Measurements from ENCODE around the gene RPL18A.

The RPL18A gene

GRCh38 chr19:17873786-17874757 is 14.4 kb downstream of the RPL18A start:
- H3K9me3 ChIP-seq (replicated peaks in 1 of 2; ENCODE audit: control insufficient read depth in 2 of 2, insufficient read depth in 1 of 2, low read depth in 1 of 2, low read length in 2 of 2), result no peaks in the 10 kb centered on the region

GRCh38 chr19:17874758-17875135 is 15.0 kb downstream of the RPL18A start:
- peak overlapping the region; percentile 79 for H2AK5ac ChIP-seq (ENCODE audit: low read depth, low read length)
- H3K79me1 ChIP-seq (ENCODE audit: low read depth, low read length), result peaks cover 1% of the 10 kb centered on the region
- no peak overlapping the region for H3K14ac ChIP-seq (ENCODE audit: low read length)
- no peak overlapping the region for H2BK15ac ChIP-seq (ENCODE audit: low read length)
- H3K23ac ChIP-seq (ENCODE audit: low read depth, low read length, poor library complexity), result peak overlapping the region; percentile 73
- H2BK12ac ChIP-seq (ENCODE audit: low read length), result no peak overlapping the region
- H3K36me3 ChIP-seq (replicated peaks in 1 of 2; ENCODE audit: control insufficient read depth in 2 of 2, insufficient read depth in 2 of 2, low read length in 2 of 2), result no peaks in the 10 kb centered on the region
- no peak overlapping the region for H4K8ac ChIP-seq (ENCODE audit: low read depth, low read length)
- H3K27me3 ChIP-seq (ENCODE audit: control insufficient read depth in 3 of 3, insufficient read depth in 3 of 3, low read depth in 1 of 3, low read length in 3 of 3), result peaks cover 2 to 44% (median 26%) of the 10 kb centered on the region in 3 experiments
- H3K27ac ChIP-seq (replicated peaks; ENCODE audit: low read length), result no peak overlapping the region
- no CpG with 5 or more reads among the region's 9 CpGs for WGBS, 2 donors (ENCODE audit: extremely low coverage in 2 of 2, insufficient read length in 2 of 2, insufficient replicate concordance in 1 of 2)
- peak overlapping the region in 1 of 2 donors; percentile 66 for H3K4me3 ChIP-seq (ENCODE audit: low read length in 2 of 2)
- H3K4me1 ChIP-seq (ENCODE audit: control insufficient read depth in 2 of 2, insufficient read depth in 1 of 2, low read depth in 1 of 2, low read length in 2 of 2), result peaks cover 0 to 6% of the 10 kb centered on the region in 2 donors
- H2BK5ac ChIP-seq (ENCODE audit: low read length), result no peak overlapping the region
- no peak for DNase-seq (ENCODE audit: low spot score)
- H4K91ac ChIP-seq (ENCODE audit: low read depth, low read length, poor library complexity), result no peak overlapping the region
- no peak overlapping the region for H2BK120ac ChIP-seq (ENCODE audit: low read depth, low read length)
- H3K18ac ChIP-seq (ENCODE audit: low read length), result peak overlapping the region; percentile 89
- H3K9me3 ChIP-seq (replicated peaks in 1 of 2; ENCODE audit: control insufficient read depth in 2 of 2, insufficient read depth in 1 of 2, low read depth in 1 of 2, low read length in 2 of 2), result no peaks in the 10 kb centered on the region
- H2AFZ ChIP-seq (ENCODE audit: low read length), result no peak overlapping the region
- H3K4ac ChIP-seq (ENCODE audit: low read length), result no peak overlapping the region
- no peak overlapping the region for H3K9ac ChIP-seq (ENCODE audit: low read depth, low read length, poor library complexity)
- peak overlapping the region; percentile 11 for H3K4me2 ChIP-seq (ENCODE audit: insufficient read depth, low read length, poor library complexity, severe bottlenecking)

More at GRCh38 chr19:17873786-17874757, 14.4 kb downstream of the RPL18A start:
- Histone ChIP-seq H2BK5ac (ENCODE audit: low read length) (no peak overlapping the region), H2AFZ (ENCODE audit: low read length) (peak overlapping the region; percentile 82), H4K91ac (ENCODE audit: low read depth, low read length, poor library complexity) (no peak overlapping the region), H3K9ac (ENCODE audit: low read depth, low read length, poor library complexity) (peak overlapping the region; percentile 91), H3K36me3 (replicated peaks in 1 of 2; ENCODE audit: control insufficient read depth in 2 of 2, insufficient read depth in 2 of 2, low read length in 2 of 2) (no peaks in the 10 kb centered on the region), H3K27ac (replicated peaks; ENCODE audit: low read length) (no peak overlapping the region), H3K79me1 (ENCODE audit: low read depth, low read length) (peaks cover 1% of the 10 kb centered on the region), H2BK12ac (ENCODE audit: low read length) (peak overlapping the region; percentile 90), H3K14ac (ENCODE audit: low read length) (peak overlapping the region; percentile 56), H3K27me3 (ENCODE audit: control insufficient read depth in 3 of 3, insufficient read depth in 3 of 3, low read depth in 1 of 3, low read length in 3 of 3) (peaks cover 2 to 46% (median 28%) of the 10 kb centered on the region in 3 experiments), H2AK5ac (ENCODE audit: low read depth, low read length) (peak overlapping the region; percentile 79), H3K4me3 (ENCODE audit: low read length in 2 of 2) (peak overlapping the region; percentile 12 to 74), H2BK15ac (ENCODE audit: low read length) (peak overlapping the region; percentile 99), H3K23ac (ENCODE audit: low read depth, low read length, poor library complexity) (peak overlapping the region; percentile 91), H3K18ac (ENCODE audit: low read length) (peak overlapping the region; percentile 94), H4K8ac (ENCODE audit: low read depth, low read length) (peak overlapping the region; percentile 17), H3K4me1 (ENCODE audit: control insufficient read depth in 2 of 2, insufficient read depth in 1 of 2, low read depth in 1 of 2, low read length in 2 of 2) (peaks cover 0 to 6% of the 10 kb centered on the region in 2 donors), H3K4me2 (ENCODE audit: insufficient read depth, low read length, poor library complexity, severe bottlenecking) (peak overlapping the region; percentile 80), H3K4ac (ENCODE audit: low read length) (no peak overlapping the region), H2BK120ac (ENCODE audit: low read depth, low read length) (no peak overlapping the region)
- WGBS, 2 donors (ENCODE audit: extremely low coverage in 2 of 2, insufficient read length in 2 of 2, insufficient replicate concordance in 1 of 2), result no CpG with 5 or more reads among the region's 63 CpGs
- peak; percentile 72 for DNase-seq (ENCODE audit: low spot score)

GRCh38 chr19:17877696-17878095 is 18.0 kb downstream of the RPL18A start:
- Histone ChIP-seq H3K4me3 (ENCODE audit: low read length in 2 of 2) (peak overlapping the region in 1 of 2 donors; percentile 30), H4K8ac (ENCODE audit: low read depth, low read length) (no peak overlapping the region), H3K9me3 (replicated peaks in 1 of 2; ENCODE audit: control insufficient read depth in 2 of 2, insufficient read depth in 1 of 2, low read depth in 1 of 2, low read length in 2 of 2) (no peaks in the 10 kb centered on the region), H3K18ac (ENCODE audit: low read length) (no peak overlapping the region), H2AK5ac (ENCODE audit: low read depth, low read length) (no peak overlapping the region), H3K27me3 (ENCODE audit: control insufficient read depth in 3 of 3, insufficient read depth in 3 of 3, low read depth in 1 of 3, low read length in 3 of 3) (peaks cover 2 to 18% (median 8%) of the 10 kb centered on the region in 3 experiments), H3K9ac (ENCODE audit: low read depth, low read length, poor library complexity) (no peak overlapping the region), H2BK12ac (ENCODE audit: low read length) (no peak overlapping the region), H2BK5ac (ENCODE audit: low read length) (no peak overlapping the region), H3K14ac (ENCODE audit: low read length) (peak overlapping the region; percentile 25), H4K91ac (ENCODE audit: low read depth, low read length, poor library complexity) (no peak overlapping the region), H2BK120ac (ENCODE audit: low read depth, low read length) (no peak overlapping the region), H3K36me3 (replicated peaks in 1 of 2; ENCODE audit: control insufficient read depth in 2 of 2, insufficient read depth in 2 of 2, low read length in 2 of 2) (no peaks in the 10 kb centered on the region), H3K4me1 (ENCODE audit: control insufficient read depth in 2 of 2, insufficient read depth in 1 of 2, low read depth in 1 of 2, low read length in 2 of 2) (peaks cover 0 to 6% of the 10 kb centered on the region in 2 donors), H3K4me2 (ENCODE audit: insufficient read depth, low read length, poor library complexity, severe bottlenecking) (peak overlapping the region; percentile 2), H2BK15ac (ENCODE audit: low read length) (no peak overlapping the region), H3K4ac (ENCODE audit: low read length) (no peak overlapping the region), H3K79me1 (ENCODE audit: low read depth, low read length) (no peaks in the 10 kb centered on the region), H3K27ac (replicated peaks; ENCODE audit: low read length) (no peak overlapping the region), H2AFZ (ENCODE audit: low read length) (no peak overlapping the region), H3K23ac (ENCODE audit: low read depth, low read length, poor library complexity) (no peak overlapping the region)
- no peak for DNase-seq (ENCODE audit: low spot score)
- WGBS, 2 donors (ENCODE audit: extremely low coverage in 2 of 2, insufficient read length in 2 of 2, insufficient replicate concordance in 1 of 2), result no CpG with 5 or more reads among the region's 16 CpGs

GRCh38 chr19:17879466-17879865 is 19.8 kb downstream of the RPL18A start:
- H3K23ac ChIP-seq (ENCODE audit: low read depth, low read length, poor library complexity), result no peak overlapping the region
- H2BK120ac ChIP-seq (ENCODE audit: low read depth, low read length), result no peak overlapping the region
- no peak overlapping the region for H2BK5ac ChIP-seq (ENCODE audit: low read length)
- H3K79me1 ChIP-seq (ENCODE audit: low read depth, low read length), result no peaks in the 10 kb centered on the region
- no peak overlapping the region for H3K4me3 ChIP-seq (ENCODE audit: low read length in 2 of 2)
- H3K4ac ChIP-seq (ENCODE audit: low read length), result no peak overlapping the region
- no peak overlapping the region for H3K18ac ChIP-seq (ENCODE audit: low read length)
- no peak overlapping the region for H4K91ac ChIP-seq (ENCODE audit: low read depth, low read length, poor library complexity)
- peaks cover 0 to 6% (median 0%) of the 10 kb centered on the region in 3 experiments for H3K27me3 ChIP-seq (ENCODE audit: control insufficient read depth in 3 of 3, insufficient read depth in 3 of 3, low read depth in 1 of 3, low read length in 3 of 3)
- H2BK15ac ChIP-seq (ENCODE audit: low read length), result no peak overlapping the region
- no peak overlapping the region for H2AK5ac ChIP-seq (ENCODE audit: low read depth, low read length)
- no peak overlapping the region for H2BK12ac ChIP-seq (ENCODE audit: low read length)
- no peak overlapping the region for H4K8ac ChIP-seq (ENCODE audit: low read depth, low read length)
- no peaks in the 10 kb centered on the region for H3K9me3 ChIP-seq (replicated peaks in 1 of 2; ENCODE audit: control insufficient read depth in 2 of 2, insufficient read depth in 1 of 2, low read depth in 1 of 2, low read length in 2 of 2)
- H2AFZ ChIP-seq (ENCODE audit: low read length), result no peak overlapping the region
- no peak overlapping the region for H3K14ac ChIP-seq (ENCODE audit: low read length)
- H3K4me1 ChIP-seq (ENCODE audit: control insufficient read depth in 2 of 2, insufficient read depth in 1 of 2, low read depth in 1 of 2, low read length in 2 of 2), result peaks cover 0 to under 1% of the 10 kb centered on the region in 2 donors
- no peak overlapping the region for H3K4me2 ChIP-seq (ENCODE audit: insufficient read depth, low read length, poor library complexity, severe bottlenecking)
- no CpG with 5 or more reads among the region's 7 CpGs for WGBS, 2 donors (ENCODE audit: extremely low coverage in 2 of 2, insufficient read length in 2 of 2, insufficient replicate concordance in 1 of 2)
- H3K36me3 ChIP-seq (replicated peaks in 1 of 2; ENCODE audit: control insufficient read depth in 2 of 2, insufficient read depth in 2 of 2, low read length in 2 of 2), result no peaks in the 10 kb centered on the region
- no peak overlapping the region for H3K27ac ChIP-seq (replicated peaks; ENCODE audit: low read length)
- DNase-seq (ENCODE audit: low spot score), result no peak
- H3K9ac ChIP-seq (ENCODE audit: low read depth, low read length, poor library complexity), result no peak overlapping the region

Data from neuronal stem cell (in vitro differentiated cells).